Panc1 (cell line): ENCODE results near the gene GGT5. TPM values are rescaled to one million over a fixed set of nuclear protein-coding genes. Genes with fewer than 3 reads are reported as not detected.

Experiments used
- ATAC-seq: fragments of 200-7000 bp; cut with Tn5 transposase; 2 replicates; pipeline ENCODE4 v1.9.1; 2020; ENCODE audit warnings: mild to moderate bottlenecking, moderate library complexity
- BruUV-seq: library from RNA; stranded (reverse); fragments of 400-500 nt; replicated peaks from 2 replicates; lab custom pipeline; 2021; lab: Mats Ljungman, UMichigan
- CTCF ChIA-PET: fragments of 300-600 bp; sonication (Branson Sonifier 250); formaldehyde crosslinking; loops from one replicate; lab custom pipeline; 2022; ENCODE audit warnings: antibody characterized with exemption; lab: Charles Lee
- POLR2A ChIA-PET: fragments of 300-600 bp; sonication (Branson Sonifier 250); formaldehyde crosslinking; loops from one replicate; lab custom pipeline; 2022; ENCODE audit warnings: antibody characterized with exemption; lab: Charles Lee
- DNase-seq: peaks from one replicate; pipeline ENCODE4 v3.0.0-alpha.2; 2010; ENCODE audit warnings: low read depth, low spot score
- H3K27ac ChIP-seq: 2 replicates; pipeline ENCODE4 v1.5.1; 2011; ENCODE audit warnings: mild to moderate bottlenecking, low read length, inconsistent platforms
- H3K27me3 ChIP-seq: fragments of 200-500 bp; sonication (Bioruptor generic); 2 replicates; pipeline ENCODE4 v1.6.0; 2014; ENCODE audit warnings: low read length, inconsistent platforms; ENCODE audit not compliant: control insufficient read depth, insufficient read depth
- H3K36me3 ChIP-seq: fragments of 200-500 bp; sonication (Bioruptor generic); 2 replicates; pipeline ENCODE4 v1.5.1; 2014; ENCODE audit warnings: inconsistent platforms, mild to moderate bottlenecking, low read length, moderate library complexity; ENCODE audit not compliant: control insufficient read depth, insufficient read depth
- H3K4me1 ChIP-seq: 2 replicates; pipeline ENCODE4 v1.5.1; 2011; ENCODE audit warnings: inconsistent platforms, mild to moderate bottlenecking, low read length, moderate library complexity; ENCODE audit not compliant: control insufficient read depth, insufficient read depth
- H3K4me3 ChIP-seq, 2 experiments: 2 replicates each; pipeline ENCODE4 v1.5.1; 2011 to 2012; ENCODE audit warnings: low read depth in 2 of 2, low read length in 2 of 2, mild to moderate bottlenecking in 2 of 2, inconsistent platforms in 1 of 2, moderate library complexity in 1 of 2
- H3K9me3 ChIP-seq: fragments of 200-500 bp; sonication (Bioruptor generic); 2 replicates; pipeline ENCODE4 v1.5.1; 2014; ENCODE audit warnings: low read depth, mild to moderate bottlenecking, inconsistent platforms, low read length, moderate library complexity; ENCODE audit not compliant: control insufficient read depth, insufficient read depth
- CTCF ChIP-seq: fragments of 450-650 bp; IDR thresholded peaks from 2 replicates; pipeline ENCODE4 v1.5.1; 2017; ENCODE audit warnings: mild to moderate bottlenecking
- POLR2AphosphoS5 ChIP-seq: IDR thresholded peaks from 2 replicates; pipeline ENCODE4 v1.6.1; 2012; ENCODE audit warnings: mild to moderate bottlenecking, low read depth, low read length, moderate library complexity
- REST ChIP-seq, 2 experiments: IDR thresholded peaks; 2 replicates each; pipeline ENCODE4 v1.6.1; 2011 to 2012; ENCODE audit warnings: low read depth in 2 of 2, control low read depth in 1 of 2, low read length in 1 of 2, mild to moderate bottlenecking in 1 of 2, moderate library complexity in 1 of 2; ENCODE audit not compliant: insufficient read depth in 1 of 2
- SIN3A ChIP-seq: IDR thresholded peaks from 2 replicates; pipeline ENCODE4 v1.6.1; 2012; ENCODE audit warnings: low read depth, mild to moderate bottlenecking, low read length, moderate library complexity, borderline replicate concordance; ENCODE audit not compliant: insufficient read depth
- TCF7L2 ChIP-seq: IDR thresholded peaks from 2 replicates; pipeline ENCODE4 v1.6.1; 2011; ENCODE audit warnings: mild to moderate bottlenecking, low read depth, low read length, inconsistent platforms
- in situ Hi-C: cut with HindIII; loops from 2 replicates; pipeline ENCODE4 v1.10.0; 2016; ENCODE audit warnings: low sequenced_read_pairs, low pct_unique_long_range_greater_than_20kb
- intact Hi-C: fragments of 100-400 bp; cut with micrococcal nuclease; formaldehyde crosslinking; loops from one replicate; pipeline ENCODE4 v1.10.0; 2022; ENCODE audit not compliant: unreplicated experiment
- total RNA-seq: library from RNA; stranded (reverse); gene quantifications from one replicate; pipeline ENCODE4 v1.2.1, GENCODE V29; 2021; ENCODE audit not compliant: unreplicated experiment

Gene GGT5
- total RNA-seq, 1 experiment from 2014 or later, result 3.6 TPM

- Histone ChIP-seq H3K4me3 (no peak overlapping the region), H3K9me3 (no peaks in the 10 kb centered on the region), H3K27ac (no peak overlapping the region), H3K27me3 (no peaks in the 10 kb centered on the region), H3K36me3 (no peaks in the 10 kb centered on the region), H3K4me1 (peaks cover 3% of the 10 kb centered on the region; the same call in 1 of the 2 replicates)
- in situ Hi-C loops, result no loop called here
- TF ChIP-seq POLR2AphosphoS5 (no peak), CTCF (no peak), SIN3A (no peak), REST (IDR thresholded peaks at IDR 0.05; ENCODE audit: insufficient read depth in 1 of 2, low read depth in 2 of 2, low read length in 1 of 2) (no peak), TCF7L2 (no peak)
- ChIA-PET CTCF (interaction anchor here (1.0 kb wide), 1 partner anchor 23 kb away, joined by 3 read pairs; no protein-coding TSS in a partner anchor), POLR2A (interaction anchor here (0.6 kb wide), 1 partner anchor 87 kb away, joined by 4 read pairs; no protein-coding TSS in a partner anchor)
- intact Hi-C loops, result no loop called here
- BruUV-seq, result no TSS peak
- DNase-seq (no peak), ATAC-seq (no peak)
Measured at GRCh38 chr22:24180316-24181087, 64.4 kb downstream of the GGT5 start.

- no peak for ATAC-seq
- BruUV-seq, result no TSS peak
- Histone ChIP-seq H3K4me1 (peaks cover 3% of the 10 kb centered on the region; the same call in 1 of the 2 replicates), H3K36me3 (no peaks in the 10 kb centered on the region), H3K9me3 (no peaks in the 10 kb centered on the region), H3K27me3 (no peaks in the 10 kb centered on the region), H3K4me3 (no peak overlapping the region), H3K27ac (no peak overlapping the region)
- POLR2A ChIA-PET, result no interaction called here
- TF ChIP-seq CTCF, result no peak
- TF ChIP-seq POLR2AphosphoS5, result no peak
- no peak for TF ChIP-seq TCF7L2
- TF ChIP-seq REST (IDR thresholded peaks at IDR 0.05; ENCODE audit: insufficient read depth in 1 of 2, low read depth in 2 of 2, low read length in 1 of 2), result no peak
- no peak for TF ChIP-seq SIN3A
- in situ Hi-C loops (no loop called here), intact Hi-C loops (no loop called here)
- no peak for DNase-seq
- CTCF ChIA-PET, result interaction anchor here (0.5 to 0.7 kb wide), 3 partner anchors 118 to 327 kb away, joined by 7 to 12 read pairs (median 8); no protein-coding TSS in a partner anchor
Measured at GRCh38 chr22:24179478-24180210, 65.2 kb downstream of the GGT5 start.
